HUES64 (cell line): Measurements from ENCODE around the gene AEBP2.

Experiments
- H3K27ac ChIP-seq: 2 replicates; pipeline ENCODE4 v1.7.0; 2013; ENCODE audit warnings: low read depth, low read length, inconsistent platforms
- H3K27me3 ChIP-seq: 2 replicates; pipeline ENCODE4 v1.6.1; 2013; ENCODE audit warnings: mild to moderate bottlenecking, low read length; ENCODE audit not compliant: insufficient read depth
- H3K36me3 ChIP-seq: 2 replicates; pipeline ENCODE4 v1.6.1; 2013; ENCODE audit warnings: mild to moderate bottlenecking, low read length; ENCODE audit not compliant: insufficient read depth
- H3K4me1 ChIP-seq: 2 replicates; pipeline ENCODE4 v1.6.1; 2013; ENCODE audit warnings: mild to moderate bottlenecking, low read length, moderate library complexity; ENCODE audit not compliant: insufficient read depth
- H3K4me3 ChIP-seq: 2 replicates; pipeline ENCODE4 v1.5.1; 2013; ENCODE audit warnings: mild to moderate bottlenecking, low read length, moderate library complexity
- H3K9ac ChIP-seq: 2 replicates; pipeline ENCODE4 v1.6.1; 2013; ENCODE audit warnings: mild to moderate bottlenecking, low read depth, low read length
- H3K9me3 ChIP-seq: 2 replicates; pipeline ENCODE4 v1.6.1; 2013; ENCODE audit warnings: low read depth, low read length; ENCODE audit not compliant: insufficient read depth
- WGBS: fragments of 150-250, 120-280 bp; methylation state at CpG from one replicate; pipeline ENCODE4 v1.1.7; 2013; ENCODE audit warnings: missing lambda C conversion rate; 5-methylcytosine and 5-hydroxymethylcytosine counted together

AEBP2 gene

DNA sequence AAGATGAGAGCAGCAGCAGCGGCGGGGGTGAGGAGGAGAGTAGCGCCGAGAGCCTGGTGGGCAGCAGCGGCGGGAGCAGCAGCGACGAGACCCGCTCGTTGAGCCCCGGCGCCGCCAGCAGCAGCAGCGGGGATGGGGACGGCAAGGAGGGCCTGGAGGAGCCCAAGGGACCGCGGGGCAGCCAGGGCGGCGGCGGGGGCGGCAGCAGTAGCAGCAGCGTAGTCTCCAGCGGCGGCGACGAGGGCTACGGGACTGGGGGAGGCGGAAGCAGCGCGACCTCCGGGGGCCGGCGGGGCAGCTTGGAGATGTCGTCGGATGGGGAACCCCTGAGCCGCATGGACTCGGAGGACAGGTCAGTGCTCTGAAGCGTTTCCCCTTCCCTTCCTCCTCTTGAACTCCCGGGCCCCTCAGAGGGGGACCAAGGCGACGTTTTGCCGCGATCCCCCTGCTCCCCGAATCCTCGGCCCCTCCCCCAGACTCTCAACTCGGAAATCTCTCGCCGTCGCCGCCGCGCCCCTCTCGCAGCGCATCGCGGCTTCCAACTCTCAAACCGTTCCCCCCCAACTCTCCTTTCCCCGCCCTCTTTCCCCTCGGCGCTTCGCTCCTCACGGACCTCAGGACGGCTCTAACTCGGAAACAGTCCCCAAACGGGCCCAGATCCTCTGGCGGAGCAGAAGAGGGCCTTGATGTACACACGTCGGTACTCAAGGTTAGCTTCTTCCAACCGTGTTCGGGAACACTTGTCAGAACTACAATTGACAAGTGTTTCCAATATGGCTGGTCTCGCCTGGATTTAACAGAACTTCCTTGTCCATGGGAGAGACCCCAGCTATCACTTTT, 947 bp downstream of the AEBP2 start:
- Histone ChIP-seq H3K36me3 (peaks cover 15% of the 10 kb centered on the region), H3K27ac (peak overlapping the region; percentile 86), H3K9ac (peak overlapping the region; percentile 90), H3K9me3 (no peaks in the 10 kb centered on the region), H3K27me3 (no peaks in the 10 kb centered on the region), H3K4me3 (peak overlapping the region; percentile 99), H3K4me1 (peaks cover 41% of the 10 kb centered on the region)
- under 1% methylated on average over 71 of the region's 71 CpGs for WGBS

DNA sequence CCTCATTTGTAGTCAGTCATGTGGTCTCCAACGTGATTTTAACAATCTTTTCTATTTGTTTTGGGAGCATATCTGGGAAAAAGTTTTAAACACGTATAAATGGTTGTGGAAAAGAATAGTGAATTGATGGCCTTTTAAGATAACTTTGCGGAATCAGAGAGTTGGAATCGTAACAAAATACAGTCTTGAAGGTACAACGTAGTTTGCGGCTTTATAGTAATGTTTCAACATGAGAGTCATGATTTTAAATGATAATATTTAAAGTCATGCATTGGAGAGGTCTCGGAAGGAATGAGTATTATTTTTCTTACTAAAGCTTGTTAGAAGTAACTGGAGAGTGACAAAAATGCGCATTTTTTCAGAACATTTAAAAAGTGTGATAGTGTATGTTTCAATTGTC, 1.6 kb downstream of the AEBP2 start:
- H3K36me3 ChIP-seq: peaks cover 15% of the 10 kb centered on the region
- H3K4me1 ChIP-seq: peaks cover 41% of the 10 kb centered on the region
- H3K9me3 ChIP-seq: no peaks in the 10 kb centered on the region
- WGBS: 1% methylated on average over 8 of the region's 8 CpGs
- peak overlapping the region; percentile 99 for H3K4me3 ChIP-seq
- H3K27me3 ChIP-seq: no peaks in the 10 kb centered on the region
- H3K9ac ChIP-seq: peak overlapping the region; percentile 90
- 0 out of 2 replicates have a peak overlapping the region, but pooled peaks have one; percentile 28 for H3K27ac ChIP-seq

DNA sequence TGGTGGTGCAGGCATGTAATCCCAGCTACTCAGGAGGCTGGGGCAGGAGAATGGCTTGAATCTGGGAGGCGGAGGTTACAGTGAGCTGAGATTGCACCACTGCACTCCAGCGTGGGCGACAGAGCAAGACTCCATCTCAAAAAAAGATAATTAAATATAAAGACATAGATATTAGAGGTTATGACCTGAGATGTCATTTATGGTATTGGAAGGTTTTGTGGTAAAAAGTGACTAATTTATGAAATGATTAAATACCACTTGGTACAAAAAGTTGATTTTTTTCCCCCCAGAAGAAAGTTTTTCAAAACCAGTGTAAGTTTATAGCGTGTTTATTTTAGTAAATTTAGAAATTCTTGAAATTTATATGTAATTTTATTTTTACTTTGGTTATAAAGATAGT, 4.3 kb downstream of the AEBP2 start:
- H3K9me3 ChIP-seq: no peaks in the 10 kb centered on the region
- peaks cover 20% of the 10 kb centered on the region for H3K36me3 ChIP-seq
- no peak overlapping the region for H3K9ac ChIP-seq
- H3K27me3 ChIP-seq: no peaks in the 10 kb centered on the region
- peak overlapping the region; percentile 99 for H3K4me3 ChIP-seq
- WGBS: 94% methylated on average over 1 of the region's 4 CpGs
- peaks cover 33% of the 10 kb centered on the region for H3K4me1 ChIP-seq
- H3K27ac ChIP-seq: no peak overlapping the region

- 85% methylated on average over 3 of the region's 3 CpGs for WGBS
- H3K36me3 ChIP-seq: peaks cover 20% of the 10 kb centered on the region
- no peak overlapping the region for H3K27ac ChIP-seq
- H3K9ac ChIP-seq: no peak overlapping the region
- no peaks in the 10 kb centered on the region for H3K27me3 ChIP-seq
- peaks cover 32% of the 10 kb centered on the region for H3K4me1 ChIP-seq
- H3K9me3 ChIP-seq: no peaks in the 10 kb centered on the region
- peak overlapping the region; percentile 99; the same call in 1 of the 2 replicates for H3K4me3 ChIP-seq
Observed at GRCh38 chr12:19444097-19444496, 4.8 kb downstream of the AEBP2 start.

GRCh38 chr12:19447386-19447785, 8.1 kb downstream of the AEBP2 start:
- WGBS: 80% methylated on average over 8 of the region's 8 CpGs
- Histone ChIP-seq H3K9me3 (no peaks in the 10 kb centered on the region), H3K36me3 (peaks cover 19% of the 10 kb centered on the region)

GRCh38 chr12:19449814-19450213, 10.5 kb downstream of the AEBP2 start:
- Histone ChIP-seq H3K27ac (peak overlapping the region; percentile 24; the same call in 1 of the 2 replicates), H3K9ac (no peak overlapping the region), H3K4me3 (no peak overlapping the region), H3K4me1 (peaks cover 44% of the 10 kb centered on the region), H3K27me3 (no peaks in the 10 kb centered on the region), H3K36me3 (peaks cover 5% of the 10 kb centered on the region), H3K9me3 (no peaks in the 10 kb centered on the region)
- WGBS: 90% methylated on average over 4 of the region's 4 CpGs

More at GRCh38 chr12:19447386-19447785, 8.1 kb downstream of the AEBP2 start:
- Histone ChIP-seq H3K27me3 (no peaks in the 10 kb centered on the region), H3K9ac (no peak overlapping the region), H3K4me1 (peaks cover 45% of the 10 kb centered on the region), H3K4me3 (peak overlapping the region; percentile 20; the same call in 1 of the 2 replicates), H3K27ac (peak overlapping the region; percentile 46; the same call in 1 of the 2 replicates)

- Histone ChIP-seq H3K4me1 (peaks cover 42% of the 10 kb centered on the region), H3K27me3 (no peaks in the 10 kb centered on the region), H3K27ac (peak overlapping the region; percentile 24; the same call in 1 of the 2 replicates), H3K9ac (no peak overlapping the region), H3K9me3 (no peaks in the 10 kb centered on the region), H3K4me3 (no peak overlapping the region), H3K36me3 (peaks cover 5% of the 10 kb centered on the region)
- WGBS: 92% methylated on average over 4 of the region's 4 CpGs
Observed at GRCh38 chr12:19450362-19450761, 11.1 kb downstream of the AEBP2 start.

- no peak overlapping the region for H3K9ac ChIP-seq
- no peaks in the 10 kb centered on the region for H3K9me3 ChIP-seq
- no peak overlapping the region for H3K4me3 ChIP-seq
- H3K27ac ChIP-seq: no peak overlapping the region; the same call in 1 of the 2 replicates
- 71% methylated on average over 6 of the region's 6 CpGs for WGBS
- peaks cover 8% of the 10 kb centered on the region for H3K36me3 ChIP-seq
- H3K4me1 ChIP-seq: peaks cover 42% of the 10 kb centered on the region
- H3K27me3 ChIP-seq: no peaks in the 10 kb centered on the region
Observed at GRCh38 chr12:19451196-19451595, 11.9 kb downstream of the AEBP2 start.

DNA sequence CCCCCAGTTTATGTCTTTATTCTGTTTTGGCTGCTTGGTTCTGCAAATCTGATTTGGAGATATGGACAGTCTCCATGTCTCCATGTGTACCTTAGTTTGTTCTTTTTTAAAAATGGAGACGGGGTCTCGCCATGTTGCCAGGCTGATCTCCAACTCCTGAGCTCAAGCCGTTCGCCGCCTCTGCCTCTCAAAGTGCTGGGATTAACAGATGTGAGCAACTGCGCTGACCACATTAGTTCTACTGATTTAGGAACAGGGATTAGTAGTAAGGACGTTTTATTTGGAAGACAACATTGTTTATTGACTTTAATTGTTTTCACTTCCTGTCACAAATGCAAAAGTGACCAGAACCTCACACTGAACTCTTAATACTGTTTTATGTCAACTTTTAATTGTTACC, 14.7 kb downstream of the AEBP2 start:
- H3K4me1 ChIP-seq: peaks cover 41% of the 10 kb centered on the region
- no peak overlapping the region for H3K4me3 ChIP-seq
- WGBS: 96% methylated on average over 7 of the region's 7 CpGs
- H3K36me3 ChIP-seq: peaks cover 8% of the 10 kb centered on the region
- no peaks in the 10 kb centered on the region for H3K27me3 ChIP-seq
- H3K9me3 ChIP-seq: no peaks in the 10 kb centered on the region
- no peak overlapping the region for H3K9ac ChIP-seq
- no peak overlapping the region for H3K27ac ChIP-seq

DNA sequence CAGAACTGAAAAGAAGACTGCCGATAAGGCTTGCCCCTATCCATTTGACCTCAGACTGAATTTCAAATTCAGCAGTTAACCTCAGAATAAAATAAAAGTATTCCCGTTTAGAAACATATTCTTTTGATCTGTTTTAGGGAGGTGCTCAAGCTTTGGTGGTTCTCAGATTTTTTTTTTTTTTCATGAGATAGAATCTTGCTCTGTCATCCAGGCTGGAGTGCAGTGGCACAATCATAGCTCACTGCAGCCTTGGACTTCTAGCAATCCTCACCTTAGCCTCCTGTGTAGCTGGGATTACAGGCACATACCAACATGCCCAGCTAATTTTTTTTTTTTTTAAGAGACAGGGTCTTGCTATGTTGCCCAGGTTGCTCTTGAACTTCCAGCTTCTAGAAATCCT, 15.5 kb downstream of the AEBP2 start:
- H3K27me3 ChIP-seq: no peaks in the 10 kb centered on the region
- no peak overlapping the region for H3K9ac ChIP-seq
- no peak overlapping the region for H3K4me3 ChIP-seq
- no peaks in the 10 kb centered on the region for H3K9me3 ChIP-seq
- peaks cover 33% of the 10 kb centered on the region for H3K4me1 ChIP-seq
- no peak overlapping the region for H3K27ac ChIP-seq
- 77% methylated on average over 2 of the region's 2 CpGs for WGBS
- H3K36me3 ChIP-seq: peaks cover 8% of the 10 kb centered on the region

DNA sequence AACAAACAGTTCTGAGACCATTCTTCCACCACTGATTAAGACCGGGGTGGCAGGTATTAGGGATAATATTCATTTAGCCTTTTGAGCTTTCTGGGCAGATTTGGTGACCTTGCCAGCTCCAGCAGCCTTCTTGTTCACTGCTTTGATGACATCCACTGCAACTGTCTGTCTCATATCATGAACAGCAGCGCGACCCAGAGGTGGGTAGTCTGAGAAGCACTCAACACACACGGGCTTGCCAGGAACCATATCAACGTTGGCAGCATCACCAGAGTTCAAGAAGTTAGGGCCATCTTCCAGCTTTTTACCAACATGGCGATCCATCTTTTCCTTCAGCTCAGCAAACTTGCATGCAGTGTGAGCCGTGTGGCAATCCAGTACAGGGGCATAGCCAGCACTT, 16.9 kb downstream of the AEBP2 start:
- 95% methylated on average over 7 of the region's 7 CpGs for WGBS
- Histone ChIP-seq H3K9me3 (no peaks in the 10 kb centered on the region), H3K9ac (no peak overlapping the region), H3K36me3 (peaks cover 8% of the 10 kb centered on the region), H3K27me3 (no peaks in the 10 kb centered on the region), H3K4me1 (peaks cover 22% of the 10 kb centered on the region), H3K27ac (no peak overlapping the region), H3K4me3 (no peak overlapping the region)
